Lung (tissue), 12 donors: Measurements from ENCODE around the gene SNED1. TPM values are rescaled to one million over a fixed set of nuclear protein-coding genes. Genes with fewer than 3 reads are reported as not detected.
A peak's percentile ranks its signal among the peaks of the same experiment; 100 is the strongest.

Source experiments
- ATAC-seq: fragments of 200-7000 bp; cut with Tn5 transposase; one replicate; pipeline ENCODE4 v1.9.1; 2020; ENCODE audit warnings: moderate number of reproducible peaks; ENCODE audit not compliant: insufficient read depth, low FRiP score
- DNase-seq, 3 donors: peaks; one replicate each; pipeline ENCODE4 v3.0.0-alpha.2; 2013 to 2017
- H3K27ac ChIP-seq, 2 donors: one replicate each; pipeline ENCODE4 v1.5.1; 2013; ENCODE audit warnings: mild to moderate bottlenecking in 2 of 2, moderate library complexity in 2 of 2, control low read depth in 1 of 2, inconsistent platforms in 1 of 2, low read depth in 1 of 2, low read length in 1 of 2
- H3K27me3 ChIP-seq, 3 donors: one replicate each; pipeline ENCODE4 v1.5.1; 2013; ENCODE audit warnings: low read length in 2 of 3; ENCODE audit not compliant: control insufficient read depth in 3 of 3, insufficient read depth in 3 of 3
- H3K36me3 ChIP-seq, 4 donors: one replicate each; pipeline ENCODE4 v1.5.1; 2013; ENCODE audit warnings: low read length in 4 of 4, mild to moderate bottlenecking in 1 of 4, moderate library complexity in 1 of 4; ENCODE audit not compliant: control insufficient read depth in 4 of 4, insufficient read depth in 4 of 4
- H3K4me1 ChIP-seq, 5 donors: one replicate each; pipeline ENCODE4 v1.5.1; 2013; ENCODE audit warnings: low read length in 5 of 5, mild to moderate bottlenecking in 2 of 5, moderate library complexity in 1 of 5; ENCODE audit not compliant: control insufficient read depth in 5 of 5, insufficient read depth in 5 of 5
- H3K4me3 ChIP-seq: one replicate; pipeline ENCODE4 v1.5.1; 2013; ENCODE audit warnings: mild to moderate bottlenecking, control low read depth, moderate library complexity
- H3K9ac ChIP-seq, 2 donors: one replicate each; pipeline ENCODE4 v1.5.1; 2013; ENCODE audit warnings: low read length in 2 of 2, control low read depth in 1 of 2; ENCODE audit not compliant: insufficient read depth in 1 of 2
- H3K9me3 ChIP-seq, 4 donors: one replicate each; pipeline ENCODE4 v1.5.1; 2013; ENCODE audit warnings: low read length in 3 of 4, mild to moderate bottlenecking in 1 of 4, moderate library complexity in 1 of 4; ENCODE audit not compliant: control insufficient read depth in 4 of 4, insufficient read depth in 3 of 4
- WGBS, 2 donors: extraction: QIAGEN DNeasy Blood & Tissue Kit; methylation state at CpG; one replicate each; pipeline ENCODE4 v1.1.7; 2013; 5-methylcytosine and 5-hydroxymethylcytosine counted together
- polyA plus RNA-seq, 2 donors: library from polyadenylated mRNA; stranded (reverse); fragments of 200-250 nt; gene quantifications; one replicate each; pipeline ENCODE4 v1.2.1, GENCODE V29; 2013
- total RNA-seq, 2 donors: library from RNA; depleted of rRNA in 1 of 2; stranded (reverse); fragments of >200 nt in 1 of 2; gene quantifications; one replicate each; pipeline ENCODE4 v1.2.1, GENCODE V29; 2014 to 2021
- TF ChIP-seq, protein P1 (sequence below): IDR thresholded peaks from 2 replicates; pipeline ENCODE4 v1.5.1; 2012; ENCODE audit warnings: mild to moderate bottlenecking; ENCODE audit errors: control extremely low read depth, extremely low read depth
- donor health status: control.
- donor health status: control.
- donor health status: Bipolar disorder and iron deficiency.
- donor health status: healthy.
- donor health status: DM: yes; HTN: yes; CAD: no.

Gene SNED1
- total and polyA plus RNA-seq, 4 donors, result 5.9 to 74.6 (median 34.7) TPM

- Histone ChIP-seq H3K27ac (no peak overlapping the region), H3K36me3 (peaks cover 21 to 39% (median 26%) of the 10 kb centered on the region in 4 donors), H3K9me3 (no peaks in the 10 kb centered on the region), H3K4me1 (peaks cover 0 to 17% (median 0%) of the 10 kb centered on the region in 5 donors), H3K9ac (no peak overlapping the region), H3K4me3 (no peak overlapping the region), H3K27me3 (no peaks in the 10 kb centered on the region)
- DNase-seq, result no peak
- TF ChIP-seq, protein P1, sequence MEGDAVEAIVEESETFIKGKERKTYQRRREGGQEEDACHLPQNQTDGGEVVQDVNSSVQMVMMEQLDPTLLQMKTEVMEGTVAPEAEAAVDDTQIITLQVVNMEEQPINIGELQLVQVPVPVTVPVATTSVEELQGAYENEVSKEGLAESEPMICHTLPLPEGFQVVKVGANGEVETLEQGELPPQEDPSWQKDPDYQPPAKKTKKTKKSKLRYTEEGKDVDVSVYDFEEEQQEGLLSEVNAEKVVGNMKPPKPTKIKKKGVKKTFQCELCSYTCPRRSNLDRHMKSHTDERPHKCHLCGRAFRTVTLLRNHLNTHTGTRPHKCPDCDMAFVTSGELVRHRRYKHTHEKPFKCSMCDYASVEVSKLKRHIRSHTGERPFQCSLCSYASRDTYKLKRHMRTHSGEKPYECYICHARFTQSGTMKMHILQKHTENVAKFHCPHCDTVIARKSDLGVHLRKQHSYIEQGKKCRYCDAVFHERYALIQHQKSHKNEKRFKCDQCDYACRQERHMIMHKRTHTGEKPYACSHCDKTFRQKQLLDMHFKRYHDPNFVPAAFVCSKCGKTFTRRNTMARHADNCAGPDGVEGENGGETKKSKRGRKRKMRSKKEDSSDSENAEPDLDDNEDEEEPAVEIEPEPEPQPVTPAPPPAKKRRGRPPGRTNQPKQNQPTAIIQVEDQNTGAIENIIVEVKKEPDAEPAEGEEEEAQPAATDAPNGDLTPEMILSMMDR, result no peak
- no peak for ATAC-seq
- WGBS, 2 donors, result 96 to 98% methylated on average over 4 of the region's 4 CpGs
These were observed 86.5 kb downstream of the SNED1 start for GRCh38 chr2:241084856-241085444.

DNA sequence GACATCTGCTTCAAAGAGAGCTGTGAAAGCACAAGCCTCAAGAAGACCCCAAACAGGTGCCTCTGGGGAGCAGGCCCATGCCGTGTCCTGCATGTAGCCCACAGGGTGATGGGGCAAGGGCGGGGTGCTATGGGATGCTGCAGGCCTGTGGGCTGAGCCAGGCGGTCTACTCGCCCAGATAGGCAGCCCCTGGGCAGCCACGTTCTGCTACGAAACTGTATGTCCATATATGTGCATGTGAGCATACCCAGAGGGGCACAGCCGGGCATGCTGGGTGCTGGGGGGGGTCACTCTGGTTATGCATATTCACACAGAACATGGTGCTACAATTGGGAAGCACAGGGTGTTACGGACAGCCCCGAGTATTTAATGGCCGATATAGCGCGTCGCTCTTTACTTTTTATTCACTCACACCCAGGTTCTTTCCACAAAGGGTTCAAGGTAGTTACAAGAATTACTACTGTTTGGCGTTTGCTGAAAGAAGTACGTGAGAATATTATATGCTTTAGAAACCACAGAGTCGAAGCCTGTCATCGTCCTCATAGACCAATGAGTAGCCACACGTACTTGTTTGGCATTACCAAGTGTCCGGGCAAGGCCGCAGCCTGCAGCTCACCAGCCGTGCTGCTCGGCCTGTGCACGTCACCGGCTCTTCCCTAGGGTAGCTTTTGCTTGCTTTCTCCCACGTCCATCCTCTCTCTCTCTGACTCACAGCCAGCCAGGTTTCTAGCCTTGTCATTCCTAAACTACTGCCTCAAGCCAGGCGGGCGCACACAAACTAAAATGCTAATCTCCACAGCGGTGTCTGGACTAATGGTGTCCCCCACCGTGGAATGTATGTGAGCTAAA, 89.2 kb downstream of the SNED1 start:
- peaks cover 26 to 50% (median 37%) of the 10 kb centered on the region in 4 donors for H3K36me3 ChIP-seq
- H3K4me3 ChIP-seq, result no peak overlapping the region
- no peak overlapping the region for H3K9ac ChIP-seq
- no peak for ATAC-seq
- H3K27ac ChIP-seq, result no peak overlapping the region
- WGBS, 2 donors, result 95% methylated on average over 29 of the region's 29 CpGs
- H3K4me1 ChIP-seq, result peaks cover 0 to 5% (median 0%) of the 10 kb centered on the region in 5 donors
- H3K9me3 ChIP-seq, result no peaks in the 10 kb centered on the region
- no peaks in the 10 kb centered on the region for H3K27me3 ChIP-seq
- DNase-seq, result no peak
- TF ChIP-seq, protein P1, result no peak

DNA sequence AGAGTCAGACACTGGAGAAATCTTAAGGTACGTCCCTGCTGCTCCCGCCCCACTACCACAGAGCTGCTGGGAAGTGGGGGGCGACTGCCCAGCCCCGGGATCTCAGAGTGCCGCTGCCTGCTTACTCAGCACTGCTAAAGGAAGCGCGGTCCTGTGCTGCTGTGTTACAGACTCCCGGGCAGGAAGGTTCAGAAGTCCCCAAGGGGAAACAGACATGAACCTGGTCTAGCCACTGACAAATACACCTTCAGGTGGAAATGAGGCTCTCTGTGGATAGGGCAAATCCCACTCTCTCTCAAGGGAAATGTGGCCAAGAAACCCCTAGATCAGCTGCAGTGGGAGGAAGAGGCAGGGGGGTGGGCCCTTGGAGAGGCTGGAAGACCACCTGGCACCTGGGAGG, 90.0 kb downstream of the SNED1 start:
- Histone ChIP-seq H3K27ac (peak overlapping the region in 1 of 2 donors; percentile 61), H3K9ac (no peak overlapping the region), H3K36me3 (peaks cover 27 to 56% (median 41%) of the 10 kb centered on the region in 4 donors), H3K9me3 (no peaks in the 10 kb centered on the region), H3K4me3 (no peak overlapping the region), H3K27me3 (no peaks in the 10 kb centered on the region), H3K4me1 (peaks cover 0 to 5% (median 0%) of the 10 kb centered on the region in 5 donors)
- DNase-seq (no peak), ATAC-seq (no peak)
- TF ChIP-seq, protein P1, result no peak
- WGBS, 2 donors, result 73 to 77% methylated on average over 8 of the region's 8 CpGs
